Peyer's patch (tissue), 4 donors: Measurements from ENCODE around the gene COPS2. TPM values are rescaled to one million over a fixed set of nuclear protein-coding genes. Genes with fewer than 3 reads are reported as not detected.
"Not testable (repeated sequence)": the region's sequence is repeated elsewhere in the genome, so short reads cannot be mapped to it uniquely, and the experiment has no call there.

Source experiments
- DNase-seq, 3 donors: peaks; one replicate each; pipeline ENCODE4 v3.0.0-alpha.2; 2017 to 2019
- H3K27ac ChIP-seq, 4 donors: fragments of 200-600 bp; sonication (generic); one replicate each; pipeline ENCODE4 v1.5.1; 2016 to 2019
- H3K27me3 ChIP-seq, 2 donors: fragments of 200-600 bp; sonication (generic); one replicate each; pipeline ENCODE4 v1.5.1; 2019
- H3K36me3 ChIP-seq, 3 donors: fragments of 200-600 bp; sonication (generic); one replicate each; pipeline ENCODE4 v1.5.1; 2016 to 2019
- H3K4me1 ChIP-seq, 4 donors: fragments of 200-600 bp; sonication (generic); one replicate each; pipeline ENCODE4 v1.5.1; 2016 to 2019
- H3K4me3 ChIP-seq, 4 donors: fragments of 200-600 bp; sonication (generic); 1 replicate in 3 of 4; 2 replicates in 1 of 4; pipeline ENCODE4 v1.5.1; 2016 to 2019; ENCODE audit warnings: mild to moderate bottlenecking in 1 of 4
- H3K9me3 ChIP-seq, 4 donors: fragments of 200-600 bp; sonication (generic); one replicate each; pipeline ENCODE4 v1.5.1; 2016 to 2019; ENCODE audit warnings: mild to moderate bottlenecking in 1 of 4
- POLR2A ChIP-seq, 2 donors: fragments of 450-650 bp; IDR thresholded peaks; one replicate each; pipeline ENCODE4 v1.5.1; 2017; ENCODE audit warnings: antibody characterized with exemption in 2 of 2, mild to moderate bottlenecking in 2 of 2, moderate library complexity in 2 of 2
- small RNA-seq, 2 donors: library from RNA; depleted of rRNA; stranded (forward); fragments of <200 nt; gene quantifications; one replicate each; pipeline ENCODE3, GENCODE V24; 2016
- total RNA-seq, 4 donors: library from RNA; depleted of rRNA; stranded (reverse); fragments of >200 nt; gene quantifications; one replicate each; pipeline ENCODE4 v1.1.0, GENCODE V29; 2016
- TF ChIP-seq, protein P1 (sequence below), 6 experiments: fragments of 450-650 bp in 4 of 6; fragments of 200-600 bp in 2 of 6; sonication (generic) in 1 of 6; IDR thresholded peaks; one replicate each; pipeline ENCODE4 v1.5.1; 2017 to 2019; ENCODE audit warnings: antibody characterized with exemption in 6 of 6, mild to moderate bottlenecking in 3 of 6, moderate library complexity in 1 of 6

The COPS2 gene
- total RNA-seq, 4 donors from 2014 or later: 31.5 to 50.6 (median 39.0) TPM

DNA sequence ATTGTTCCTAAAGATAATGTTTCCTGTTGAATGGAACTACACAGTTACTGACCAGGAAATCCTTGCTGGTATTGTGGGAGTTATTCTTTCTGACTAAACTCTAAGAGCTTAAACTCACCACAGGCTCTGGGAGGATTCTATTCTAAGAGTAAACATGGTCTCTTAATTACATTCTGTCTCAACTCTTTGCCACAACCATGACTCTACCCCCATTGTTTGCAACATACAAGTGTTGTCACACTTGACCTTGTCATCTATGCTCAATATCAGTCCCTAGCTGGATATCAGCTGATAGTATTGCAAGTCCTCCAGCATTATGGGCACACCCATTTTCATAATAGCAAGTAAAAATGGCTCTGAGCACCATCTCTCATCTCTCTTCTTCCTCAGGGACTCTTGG, 79.5 kb downstream of the COPS2 start:
- no peaks in the 10 kb centered on the region for H3K9me3 ChIP-seq
- H3K4me1 ChIP-seq: no peaks in the 10 kb centered on the region
- no peaks in the 10 kb centered on the region for H3K36me3 ChIP-seq
- H3K27ac ChIP-seq: no peak overlapping the region
- TF ChIP-seq POLR2A (IDR thresholded peaks at IDR 0.05): no peak
- TF ChIP-seq, protein P1, sequence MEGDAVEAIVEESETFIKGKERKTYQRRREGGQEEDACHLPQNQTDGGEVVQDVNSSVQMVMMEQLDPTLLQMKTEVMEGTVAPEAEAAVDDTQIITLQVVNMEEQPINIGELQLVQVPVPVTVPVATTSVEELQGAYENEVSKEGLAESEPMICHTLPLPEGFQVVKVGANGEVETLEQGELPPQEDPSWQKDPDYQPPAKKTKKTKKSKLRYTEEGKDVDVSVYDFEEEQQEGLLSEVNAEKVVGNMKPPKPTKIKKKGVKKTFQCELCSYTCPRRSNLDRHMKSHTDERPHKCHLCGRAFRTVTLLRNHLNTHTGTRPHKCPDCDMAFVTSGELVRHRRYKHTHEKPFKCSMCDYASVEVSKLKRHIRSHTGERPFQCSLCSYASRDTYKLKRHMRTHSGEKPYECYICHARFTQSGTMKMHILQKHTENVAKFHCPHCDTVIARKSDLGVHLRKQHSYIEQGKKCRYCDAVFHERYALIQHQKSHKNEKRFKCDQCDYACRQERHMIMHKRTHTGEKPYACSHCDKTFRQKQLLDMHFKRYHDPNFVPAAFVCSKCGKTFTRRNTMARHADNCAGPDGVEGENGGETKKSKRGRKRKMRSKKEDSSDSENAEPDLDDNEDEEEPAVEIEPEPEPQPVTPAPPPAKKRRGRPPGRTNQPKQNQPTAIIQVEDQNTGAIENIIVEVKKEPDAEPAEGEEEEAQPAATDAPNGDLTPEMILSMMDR (IDR thresholded peaks at IDR 0.05): no peak
- H3K27me3 ChIP-seq: no peaks in the 10 kb centered on the region
- no peak for DNase-seq
- no peak overlapping the region for H3K4me3 ChIP-seq

GRCh38 chr15:49074589-49075287, 80.7 kb downstream of the COPS2 start:
- not testable (repeated sequence) for H3K9me3 ChIP-seq, H3K27me3 ChIP-seq, H3K4me1 ChIP-seq, DNase-seq, H3K36me3 ChIP-seq, H3K27ac ChIP-seq, H3K4me3 ChIP-seq

Small RNAs within 50 kb of the gene (small RNA-seq; reads per million reads assigned to genes)
- gene MIR4716: 0 reads per million in 2 donors
- 0 reads per million in 2 donors for gene RF00019
- gene RN7SL307P: 0 reads per million in 2 donors

Other genes with a start within 250 kb of the COPS2 start
- under 1 TPM in 1 of 4 donors, not detected in 3; 0.66 TPM for gene SHC4, start 191.7 kb downstream of the COPS2 start, total RNA-seq
- gene SECISBP2L, start 109.2 kb downstream of the COPS2 start, total RNA-seq: 10 to 100 TPM; 29.7 to 41.0 (median 34.5) TPM
- gene GALK2, start 14.6 kb upstream of the COPS2 start, total RNA-seq: 10 to 100 TPM; 33.4 to 61.9 (median 44.3) TPM